ENCODE results near the gene HIBCH.
"Not testable (repeated sequence)": the region's sequence is repeated elsewhere in the genome, so short reads cannot be mapped to it uniquely, and the experiment has no call there.

HIBCH gene

DNA sequence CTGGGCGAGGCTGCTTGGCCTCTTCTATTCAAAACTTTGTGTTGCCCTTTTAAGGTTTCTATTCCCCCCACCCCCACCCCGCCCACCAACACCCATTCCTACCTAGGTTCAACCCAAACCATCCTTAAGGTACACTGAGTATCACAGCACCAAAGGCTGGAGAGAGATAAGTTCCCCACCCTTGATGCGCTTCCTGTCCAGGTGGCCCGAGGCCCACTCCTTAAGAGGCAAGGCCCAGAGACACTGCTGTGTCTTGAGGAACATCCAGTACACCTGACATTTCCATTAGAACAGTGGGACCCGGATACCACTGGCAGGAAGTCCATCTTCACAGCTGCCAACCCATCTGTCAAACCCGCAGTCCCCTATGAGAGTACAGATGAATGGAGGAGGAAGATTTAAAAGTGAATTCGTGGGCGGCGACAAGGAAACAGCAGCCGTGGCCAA is 23.5 kb upstream of the HIBCH start:
- no peak for DNase-seq (ENCODE audit: low spot score)

DNA sequence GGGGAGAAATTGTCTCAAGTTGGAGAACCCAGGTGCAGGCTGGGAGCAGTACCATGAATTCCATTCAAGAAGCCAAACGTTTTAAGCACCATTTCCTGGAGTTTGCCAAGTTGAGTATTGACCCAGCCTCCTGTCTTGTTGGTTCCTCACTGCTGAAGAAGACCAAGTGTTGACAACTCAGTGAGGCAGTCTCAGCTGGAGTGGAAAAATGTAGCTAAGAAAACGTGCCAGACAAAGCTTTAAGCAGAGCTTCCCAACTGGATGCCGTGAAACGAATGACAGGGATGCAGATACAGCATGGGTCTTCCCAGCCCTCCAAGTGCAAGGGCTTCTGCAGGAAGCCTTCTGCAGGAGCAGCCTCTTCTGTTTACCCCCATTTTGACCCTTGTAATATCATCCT is 23.0 kb upstream of the HIBCH start:
- no peak for DNase-seq (ENCODE audit: low spot score)

DNA sequence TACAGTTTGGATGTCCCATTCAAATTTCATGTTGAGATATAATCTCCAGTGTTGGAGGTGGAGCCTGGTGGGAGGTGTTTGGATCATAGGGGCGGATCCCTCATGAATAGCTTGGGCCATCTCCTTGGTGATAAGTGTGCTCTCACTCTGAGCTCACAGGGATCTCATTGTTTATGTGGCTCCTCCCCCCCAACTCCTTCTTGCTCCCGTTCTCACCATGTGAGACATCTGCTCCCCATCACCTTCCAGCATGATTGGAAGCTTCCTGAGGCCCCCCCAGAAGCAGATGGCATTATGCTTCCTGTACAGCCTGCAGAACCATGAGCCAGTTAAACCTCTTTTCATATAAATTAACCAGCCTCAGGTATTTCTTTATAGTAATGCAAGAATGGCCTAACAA is 20.7 kb upstream of the HIBCH start:
- peak; percentile 43 for DNase-seq (ENCODE audit: low spot score)

DNA sequence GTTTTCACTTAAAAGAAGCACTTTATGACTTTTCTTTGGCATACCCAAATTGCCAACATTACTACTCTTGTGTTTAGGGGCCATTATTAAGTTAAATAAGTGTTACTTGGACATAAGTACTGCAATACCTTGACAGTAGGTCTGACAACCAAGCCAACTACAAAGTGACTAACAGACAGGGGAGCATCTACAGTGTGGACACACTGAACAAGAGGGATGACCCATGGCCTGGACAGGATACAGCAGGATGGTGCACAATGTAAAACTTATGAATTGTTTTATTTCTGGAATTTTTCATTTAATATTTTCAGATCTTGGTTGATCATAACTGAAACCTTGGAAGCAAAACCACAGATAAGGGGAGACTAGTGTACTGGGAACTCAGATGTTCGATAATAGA is 19.8 kb upstream of the HIBCH start:
- no peak for DNase-seq (ENCODE audit: low spot score)

DNA sequence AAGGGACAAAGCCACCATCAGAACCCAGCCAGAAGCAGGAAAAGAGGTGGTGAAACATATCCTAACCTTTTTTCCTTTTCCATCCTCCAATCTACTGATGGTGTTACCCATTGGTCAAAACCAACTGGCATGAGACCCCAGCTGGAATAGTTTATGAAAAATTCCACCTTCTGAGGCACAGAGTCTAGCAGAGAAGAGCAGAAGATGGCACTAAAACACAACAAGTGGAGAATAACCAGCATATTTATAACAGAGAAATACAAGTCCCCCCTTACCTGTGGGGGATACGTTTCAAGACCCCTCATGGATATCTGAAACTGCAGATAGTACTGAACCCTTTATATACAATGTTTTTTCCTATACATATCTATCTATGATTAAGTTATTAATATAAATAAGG is 18.8 kb upstream of the HIBCH start:
- DNase-seq (ENCODE audit: low spot score), result no peak

DNA sequence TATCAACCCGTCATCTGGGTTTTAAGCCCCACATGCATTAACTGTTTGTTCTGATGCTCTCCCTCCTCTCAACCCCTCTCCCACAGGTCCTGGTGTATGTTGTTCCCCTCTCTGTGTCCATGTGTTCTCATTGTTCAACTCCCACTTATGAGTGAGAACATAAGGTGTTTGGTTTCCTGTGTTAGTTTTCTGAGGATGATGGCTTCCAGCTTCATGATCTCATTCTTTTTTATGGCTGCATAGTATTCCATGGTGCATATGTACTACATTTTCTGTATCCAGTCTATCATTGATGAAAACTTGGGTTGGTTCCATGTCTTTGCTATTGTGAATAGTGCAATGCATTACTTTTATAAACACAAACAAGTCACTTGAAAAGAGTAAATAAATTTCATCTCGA is 16.8 kb upstream of the HIBCH start:
- DNase-seq (ENCODE audit: low spot score), result no peak

DNA sequence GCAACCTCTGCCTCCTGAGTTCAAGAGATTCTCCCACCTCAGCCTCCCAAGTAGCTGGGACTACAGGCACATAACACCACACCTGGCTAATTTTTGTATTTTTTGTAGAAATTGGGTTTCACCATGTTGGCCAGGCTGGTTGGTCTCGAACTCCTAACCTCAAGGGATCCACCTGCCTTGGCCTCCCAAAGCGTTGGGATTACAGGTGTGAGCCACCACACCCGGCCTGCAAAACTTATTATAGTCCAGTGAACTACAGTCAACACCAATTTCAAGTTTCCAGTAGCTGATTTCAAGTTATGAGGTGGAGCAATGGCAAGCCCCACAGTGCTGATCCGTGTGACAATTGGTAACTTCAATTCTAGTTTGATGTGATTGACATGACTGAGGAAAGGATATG is 16.0 kb upstream of the HIBCH start:
- DNase-seq (ENCODE audit: low spot score), result not testable (repeated sequence)

DNA sequence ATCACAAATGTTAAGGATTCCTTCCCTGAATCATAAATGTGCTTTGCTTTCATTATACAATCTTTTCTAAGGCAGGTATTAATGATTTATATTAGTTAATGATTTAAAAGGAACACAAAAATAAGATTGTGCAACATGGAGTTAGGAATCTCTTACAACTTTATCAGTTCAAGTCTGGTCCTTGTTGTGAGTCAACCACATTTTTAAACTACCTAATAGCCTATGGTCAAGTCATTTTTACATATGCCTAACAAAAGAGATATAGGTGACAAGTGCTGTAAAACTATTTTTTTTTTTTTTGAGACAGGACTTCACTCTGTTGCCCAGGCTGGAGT is 15.6 kb upstream of the HIBCH start:
- no peak for DNase-seq (ENCODE audit: low spot score)

DNA sequence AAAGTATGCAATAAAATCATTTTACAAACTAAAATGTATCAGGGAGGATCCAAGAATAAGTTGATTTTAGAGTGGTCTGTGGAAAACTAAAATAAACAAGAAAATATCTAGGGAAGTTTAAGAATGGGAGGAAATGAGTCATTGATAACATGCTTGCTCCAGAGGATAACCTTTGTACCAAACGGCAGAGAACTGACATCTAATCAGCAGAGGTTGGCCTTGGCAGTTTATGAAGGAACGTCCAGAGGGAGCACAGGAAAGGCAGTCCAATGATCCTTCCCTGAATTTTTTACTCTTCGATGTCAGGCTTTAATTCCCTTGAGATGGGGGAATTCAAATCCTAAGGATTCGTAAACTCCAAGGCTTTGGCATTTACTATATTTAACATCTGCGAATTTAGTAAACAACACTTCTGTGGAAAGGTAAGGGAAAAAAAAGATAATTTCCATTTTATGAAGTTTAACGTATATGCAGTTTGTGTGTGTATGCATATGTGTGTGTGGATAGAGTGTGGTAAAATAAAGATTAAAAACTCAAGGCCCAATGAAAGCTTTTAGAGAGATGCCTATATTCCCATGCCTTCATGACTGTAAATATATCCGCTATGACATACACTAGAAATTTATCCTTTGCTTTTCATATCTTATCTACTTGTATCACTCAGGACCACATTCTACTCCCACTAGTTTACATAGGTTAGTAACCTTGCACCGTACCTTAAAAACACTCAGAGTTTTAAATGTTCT is 15.0 kb upstream of the HIBCH start:
- no peak for DNase-seq (ENCODE audit: low spot score)

DNA sequence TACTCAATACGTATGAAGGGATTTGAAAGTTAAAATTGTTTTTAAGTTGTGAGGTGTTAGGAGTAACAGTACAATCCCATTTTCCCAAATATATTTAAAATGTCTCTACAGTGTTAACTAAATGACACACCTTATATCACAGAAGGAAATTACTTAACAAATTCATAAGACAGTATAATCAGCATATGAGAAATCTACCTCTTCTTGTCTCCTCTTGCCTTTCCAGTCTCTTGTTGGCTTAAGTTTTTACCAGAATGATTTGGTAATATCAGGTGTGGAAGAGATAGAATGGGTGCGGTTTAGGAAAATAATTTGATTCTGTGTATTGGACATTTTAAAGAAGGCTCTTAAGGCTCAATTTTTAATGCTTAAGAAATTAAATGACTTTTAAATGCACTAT is 14.3 kb upstream of the HIBCH start:
- no peak for DNase-seq (ENCODE audit: low spot score)

DNA sequence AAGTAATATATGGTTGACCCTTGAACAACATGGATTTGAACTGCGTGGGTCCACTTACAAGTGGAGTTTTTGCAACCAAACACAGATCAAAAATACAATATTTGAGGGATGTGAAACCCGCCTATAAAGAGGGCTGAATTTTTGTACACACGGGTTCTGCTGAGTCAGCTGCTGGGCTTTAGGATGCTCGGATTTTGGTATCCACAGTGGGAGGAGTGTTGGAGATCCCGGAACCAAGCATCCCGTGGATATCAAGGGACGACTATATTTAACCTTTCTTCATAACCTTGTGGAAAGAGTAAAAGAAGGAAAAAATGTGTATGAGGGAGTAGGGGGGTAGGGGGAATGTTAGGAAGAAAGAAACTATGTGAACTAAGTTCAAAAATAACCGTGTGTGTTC is 13.8 kb upstream of the HIBCH start:
- no peak for DNase-seq (ENCODE audit: low spot score)

DNA sequence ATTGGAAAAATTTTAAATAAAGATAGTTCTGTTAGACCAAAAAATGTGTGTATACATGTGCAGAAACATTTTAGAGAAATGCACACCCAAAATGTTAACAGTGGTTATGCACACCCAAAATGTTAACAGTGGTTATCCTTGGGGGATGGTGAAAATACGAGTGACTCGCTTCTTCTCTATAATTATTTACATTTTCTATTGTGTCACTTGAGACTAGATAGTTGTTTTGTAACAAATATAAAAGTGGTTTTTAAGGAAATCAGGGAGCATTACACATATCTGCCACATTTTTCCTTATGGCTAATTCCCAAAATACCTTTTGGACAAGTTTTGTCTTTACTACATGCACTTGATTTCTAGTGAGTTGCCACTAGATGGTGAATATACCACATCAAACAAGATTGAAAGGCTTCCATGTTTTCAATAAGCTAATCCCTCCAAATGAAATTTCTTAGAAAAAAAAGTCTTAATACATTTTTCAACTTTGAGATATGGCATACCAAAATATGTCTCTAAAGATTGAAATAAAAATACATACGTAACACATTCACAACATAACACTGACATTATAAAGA is 9.0 kb upstream of the HIBCH start:
- DNase-seq (ENCODE audit: low spot score), result no peak

DNA sequence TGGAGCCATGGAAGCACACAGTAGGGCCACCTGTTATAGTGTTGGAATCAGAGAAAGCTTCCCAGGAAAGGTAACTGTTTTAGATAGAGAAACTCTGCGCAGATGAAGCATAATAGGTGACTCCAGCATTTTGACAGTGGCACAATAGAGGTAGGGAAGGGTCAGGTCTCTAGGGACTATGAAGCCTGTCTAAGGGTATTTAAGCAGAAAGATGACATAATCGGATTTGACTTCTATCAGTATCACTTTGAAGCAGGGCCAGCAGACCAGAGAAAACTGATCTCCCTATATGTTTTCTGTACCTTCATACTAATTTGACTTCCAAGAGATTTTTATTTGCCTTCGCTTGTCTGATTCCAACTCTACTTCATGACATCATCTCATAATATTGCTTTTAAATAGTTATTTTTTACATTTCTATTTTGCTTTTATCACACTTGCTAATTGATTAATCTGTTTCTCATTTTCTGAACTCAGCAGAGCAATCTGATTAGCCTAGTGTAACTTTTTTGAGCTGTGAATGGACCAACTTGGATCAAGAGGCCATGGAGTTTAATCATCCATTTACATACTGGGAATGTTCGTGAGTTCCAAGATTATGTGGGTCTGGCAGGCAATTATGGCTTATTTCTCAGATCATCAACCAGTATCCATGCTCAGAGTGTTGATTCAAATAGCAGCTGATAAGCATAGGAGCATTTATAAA is 8.4 kb upstream of the HIBCH start:
- DNase-seq (ENCODE audit: low spot score), result no peak

DNA sequence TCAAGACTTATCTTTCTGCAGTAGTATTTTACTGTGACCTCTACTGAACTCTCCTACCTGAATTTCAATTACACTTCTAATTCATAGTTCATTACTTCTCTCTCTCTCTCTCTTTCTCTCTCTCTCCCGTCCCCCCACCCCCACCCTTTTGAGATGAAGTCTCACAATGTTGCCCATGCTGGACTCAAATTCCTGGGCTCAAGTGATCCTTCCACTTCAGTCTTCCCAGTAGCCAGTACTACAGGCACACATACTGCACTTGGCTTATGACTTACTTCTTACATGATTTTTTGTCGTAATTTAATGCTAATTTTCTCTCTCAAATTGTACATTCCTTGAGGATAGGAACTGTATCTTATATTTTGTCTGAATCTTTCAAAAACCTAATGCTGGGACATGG is 6.0 kb upstream of the HIBCH start:
- no peak for DNase-seq (ENCODE audit: low spot score)

DNA sequence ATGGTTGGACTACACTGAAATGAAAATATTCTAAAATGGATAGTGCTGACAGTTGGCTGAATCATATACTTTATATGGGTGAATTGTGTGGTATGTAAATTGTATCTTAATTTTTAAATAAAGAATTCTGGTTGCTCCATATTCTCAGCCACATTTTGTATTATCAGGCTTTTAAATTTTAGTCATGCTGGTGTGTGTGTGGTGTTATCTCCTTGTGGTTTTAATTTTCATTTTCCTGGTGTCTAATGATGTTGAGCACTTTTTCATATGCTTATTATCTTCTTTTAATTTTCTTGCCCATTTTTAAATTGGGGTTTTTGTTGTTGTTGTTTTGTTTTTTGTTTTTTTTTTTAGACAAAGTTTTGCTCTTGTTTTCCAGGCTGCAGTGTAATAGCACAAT is 3.8 kb upstream of the HIBCH start:
- DNase-seq (ENCODE audit: low spot score), result no peak

DNA sequence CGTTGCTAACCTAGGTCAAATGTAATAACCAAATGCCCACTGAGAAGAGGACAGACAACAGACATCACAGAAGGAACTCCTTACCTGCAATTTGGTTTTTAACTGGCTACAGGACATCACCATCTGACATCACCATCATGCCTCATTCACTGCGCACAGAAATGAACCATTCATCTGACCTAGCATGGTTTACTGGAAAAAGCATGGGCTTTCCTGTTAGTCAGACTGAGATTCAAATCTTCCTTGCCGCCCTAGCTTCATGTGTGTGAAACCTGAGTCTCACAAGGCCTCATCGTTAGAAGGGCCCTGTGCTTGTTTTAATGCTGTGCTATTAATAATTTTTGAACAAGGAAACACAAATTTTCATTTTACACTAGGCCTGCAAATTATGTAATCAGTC is 1.1 kb upstream of the HIBCH start:
- DNase-seq (ENCODE audit: low spot score), result no peak

DNA sequence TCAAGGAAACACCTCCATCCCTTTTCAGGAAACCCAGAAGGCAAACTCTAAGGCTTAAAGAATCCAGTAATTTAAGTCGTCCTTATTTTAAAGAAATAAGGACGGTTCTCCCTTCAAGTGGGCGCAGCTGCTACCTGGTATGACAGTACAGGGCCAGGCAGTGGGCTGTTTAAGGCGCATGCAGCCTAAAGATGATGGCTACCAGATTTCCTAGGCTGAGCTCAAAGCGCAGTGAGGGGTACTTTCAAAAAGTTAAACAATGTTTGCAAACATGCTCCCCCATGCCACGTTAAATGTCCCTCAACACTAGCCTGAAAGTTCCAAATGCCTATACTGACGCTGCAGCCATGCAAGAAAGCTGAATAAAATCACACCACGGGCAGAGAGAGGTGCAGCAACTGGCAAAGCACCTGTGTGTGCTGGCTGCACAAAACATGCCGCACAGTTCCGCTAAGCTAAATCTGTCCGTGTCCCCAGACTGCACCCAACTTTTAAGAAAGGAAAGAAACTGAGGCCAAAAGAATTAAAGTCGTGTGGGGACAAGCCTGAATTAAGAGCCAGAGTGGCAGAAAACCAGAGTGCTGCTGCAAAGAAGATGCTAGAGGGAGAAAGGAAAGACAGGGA is 583 bp downstream of the HIBCH start:
- DNase-seq (ENCODE audit: low spot score), result peak; percentile 12

DNA sequence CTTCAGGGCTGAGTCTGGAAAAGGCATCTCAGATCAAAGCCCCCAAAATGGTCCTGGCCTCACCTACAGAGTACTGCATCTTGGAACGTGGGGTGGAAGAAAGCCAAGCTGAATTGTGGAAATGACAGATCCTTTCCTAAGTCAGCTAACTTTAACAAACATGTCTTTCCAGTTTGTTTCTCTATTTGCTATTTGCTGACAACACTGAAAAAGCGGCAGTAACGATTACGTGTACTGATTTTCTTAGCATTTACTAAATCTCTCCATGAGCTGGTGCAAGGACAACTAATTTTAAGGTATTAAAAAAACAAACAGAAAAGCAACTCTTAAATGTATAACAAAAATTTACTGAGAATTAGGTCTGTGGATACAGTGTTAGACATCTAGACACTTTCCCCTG is 1.1 kb downstream of the HIBCH start:
- DNase-seq (ENCODE audit: low spot score), result no peak

DNA sequence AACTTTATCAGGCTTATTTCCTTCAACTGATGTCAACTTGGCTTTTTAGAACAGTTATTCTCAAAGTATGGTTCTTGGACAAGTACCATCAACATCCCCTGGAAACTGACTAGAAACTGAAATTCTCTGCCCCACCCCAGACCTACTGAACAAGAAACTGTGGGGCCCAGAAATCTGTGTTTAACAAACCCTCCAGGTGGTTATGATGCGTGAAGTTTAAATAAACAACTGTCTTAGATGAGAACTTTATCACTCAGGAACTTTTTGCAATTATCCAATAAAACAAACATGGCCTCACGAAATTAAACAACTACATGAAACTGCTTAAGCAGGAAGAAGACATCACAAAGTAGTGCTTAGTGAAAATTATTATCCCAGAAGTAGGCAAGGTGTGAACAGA is 4.4 kb downstream of the HIBCH start:
- DNase-seq (ENCODE audit: low spot score), result no peak

DNA sequence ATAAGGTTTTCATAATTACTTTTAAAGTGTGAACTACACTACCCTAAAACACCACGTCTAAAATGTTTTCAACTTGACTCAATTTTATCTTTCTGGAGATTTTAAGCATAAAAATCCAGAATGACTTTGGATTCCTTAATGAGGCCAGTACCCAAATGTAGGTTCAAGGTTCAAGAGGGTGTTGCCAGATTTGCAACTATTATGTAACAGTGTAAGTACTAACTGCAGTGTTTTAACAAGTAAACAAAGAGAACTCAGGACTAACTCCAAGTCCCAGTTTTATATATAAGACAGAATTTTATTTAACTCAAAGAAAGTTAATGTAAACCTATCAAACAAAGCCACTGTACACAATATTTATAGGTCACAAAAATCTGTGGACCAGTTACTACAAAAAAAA is 5.7 kb downstream of the HIBCH start:
- DNase-seq (ENCODE audit: low spot score), result no peak

DNA sequence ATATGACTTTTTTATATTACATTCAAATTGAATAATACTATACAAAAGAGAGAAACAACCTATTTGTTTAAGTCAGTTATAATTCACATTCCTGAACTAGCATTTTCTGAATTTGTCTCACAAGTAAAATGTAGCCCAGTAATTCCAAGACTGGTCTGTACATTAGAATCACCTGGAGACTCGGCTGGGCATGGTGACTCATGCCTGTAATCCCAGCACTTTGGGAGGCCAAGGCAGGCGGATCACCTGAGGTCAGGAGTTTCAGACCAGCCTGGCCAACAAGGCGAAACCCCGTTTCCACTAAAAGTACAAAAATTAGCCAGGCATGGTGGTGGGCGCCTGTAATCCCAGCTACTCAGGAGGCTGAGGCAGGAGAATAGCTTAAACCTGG is 7.0 kb downstream of the HIBCH start:
- not testable (repeated sequence) for DNase-seq (ENCODE audit: low spot score)

DNA sequence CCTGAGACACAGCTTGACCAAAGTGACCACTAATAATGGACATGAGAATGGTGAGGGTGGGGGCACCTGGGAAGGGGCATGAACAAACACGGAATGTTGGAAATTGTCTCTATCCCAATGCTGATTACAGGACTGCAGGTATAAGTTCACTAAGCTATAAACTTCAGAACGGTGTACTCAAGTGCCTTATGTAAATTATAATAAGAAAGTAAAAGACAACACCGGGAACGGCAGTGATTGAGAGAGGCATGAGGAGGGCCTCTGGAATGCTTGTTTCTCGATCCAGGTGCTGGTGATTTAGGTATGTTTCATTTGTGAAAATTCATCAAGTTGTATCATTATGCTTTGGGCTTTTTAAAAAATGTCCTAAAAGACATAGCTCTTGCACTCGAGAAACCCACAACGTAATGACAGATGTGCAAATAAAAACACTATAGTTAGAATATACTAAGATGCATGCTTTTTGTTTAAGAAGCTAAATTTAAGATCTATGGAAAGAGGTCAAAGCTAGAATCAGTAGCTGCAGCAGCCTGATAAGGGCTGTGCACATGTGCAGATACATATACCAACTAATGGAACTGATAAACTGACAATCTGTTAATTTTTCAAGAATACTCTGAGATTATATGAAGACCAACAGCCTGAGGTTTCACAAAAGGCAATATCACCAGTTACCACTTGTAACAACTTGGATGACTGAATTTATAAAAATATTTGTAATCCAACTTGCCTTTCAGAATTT is 7.6 kb downstream of the HIBCH start:
- DNase-seq (ENCODE audit: low spot score), result no peak

Measured in SK-N-DZ (cell line).